ENCODE measurements around the gene SLC8A3.

- TF ChIP-seq CTCF (IDR thresholded peaks at IDR 0.05) (no peak), POLR2A (IDR thresholded peaks at IDR 0.05) (no peak)
Measured at GRCh38 chr14:70023871-70024270, 164.9 kb downstream of the SLC8A3 start.
